GM19438 (cell line): Measurements from ENCODE around the gene ANKRD65.
"Not testable (repeated sequence)": the region's sequence is repeated elsewhere in the genome, so short reads cannot be mapped to it uniquely, and the experiment has no call there.

Source experiments
- ATAC-seq: cut with Tn5 transposase; IDR thresholded peaks from one replicate; pipeline ENCODE4 v1.9.1; 2021; ENCODE audit warnings: low read depth; ENCODE audit not compliant: unreplicated experiment

Gene ANKRD65

GRCh38 chr1:1373815-1374588 lies 47.1 kb downstream of the ANKRD65 start:
- ATAC-seq: no peak

GRCh38 chr1:1373051-1373814 lies 47.8 kb downstream of the ANKRD65 start:
- no peak for ATAC-seq

- no peak for ATAC-seq
Observed at GRCh38 chr1:1371746-1372711, 49.0 kb downstream of the ANKRD65 start.

GRCh38 chr1:1371364-1371745 lies 49.7 kb downstream of the ANKRD65 start:
- no peak for ATAC-seq

GRCh38 chr1:1370771-1371300 lies 50.2 kb downstream of the ANKRD65 start:
- no peak for ATAC-seq

- ATAC-seq: not testable (repeated sequence)
Observed at GRCh38 chr1:1370094-1370493, 51.0 kb downstream of the ANKRD65 start.
